Activated T-cell treated with anti-CD3 and anti-CD28 coated beads for 1 hour (primary cell): ENCODE data around the gene NFIX.
"Not testable (repeated sequence)": the region's sequence is repeated elsewhere in the genome, so short reads cannot be mapped to it uniquely, and the experiment has no call there.

ENCODE experiments used
- DNase-seq: peaks from one replicate; pipeline ENCODE4 v3.0.0-alpha.2; 2020; ENCODE audit warnings: low read depth

The NFIX gene

DNA sequence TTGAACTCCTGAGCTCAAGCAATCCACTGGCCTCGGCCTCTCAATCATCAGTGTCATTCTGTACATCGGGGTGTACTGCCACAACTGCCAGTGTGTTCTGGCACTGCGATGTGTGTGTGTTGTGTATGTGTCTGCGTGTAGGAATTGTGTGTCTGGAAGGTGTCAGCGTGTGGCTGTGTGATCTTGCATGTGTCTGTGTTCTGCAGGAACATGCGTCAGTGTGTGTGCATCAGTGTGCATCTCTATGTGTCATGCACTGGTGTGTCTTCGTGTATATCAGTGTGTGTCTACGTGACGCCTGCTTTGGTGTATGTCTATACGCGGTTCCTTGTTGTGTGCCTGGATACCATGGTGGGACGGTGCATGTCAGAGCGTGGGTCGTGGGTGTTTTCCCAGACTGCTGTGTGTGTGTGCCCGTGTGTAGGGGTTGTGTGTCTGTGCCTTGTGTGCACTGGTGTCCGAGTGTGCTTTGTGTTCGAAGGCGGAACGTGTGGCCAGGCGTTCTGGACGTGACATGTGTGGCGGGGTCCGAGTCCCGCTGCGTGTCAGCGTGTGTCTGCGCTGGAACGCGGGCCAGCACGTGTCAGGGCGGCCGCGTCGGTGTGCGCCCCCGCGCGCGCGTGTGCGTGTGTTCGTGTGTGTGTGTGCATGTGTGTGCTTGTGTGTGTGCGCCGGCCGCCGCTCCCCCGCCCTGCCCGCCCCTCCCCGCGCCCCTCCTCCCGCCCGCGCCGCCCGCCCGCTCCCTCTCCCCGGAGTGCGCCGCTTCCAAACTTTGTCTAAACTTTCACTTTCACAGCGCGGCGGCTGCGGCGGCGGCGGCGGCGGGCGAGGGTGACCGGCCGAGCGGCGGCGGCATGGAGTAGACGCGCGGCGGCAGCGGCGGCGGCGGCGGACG, at the start of gene NFIX:
NFIX (plus strand) TSS at position 775 of the 895 bp plus-strand sequence. CDS start 363 bp downstream, outside the sequence.
- DNase-seq, result peak; percentile 46

DNA sequence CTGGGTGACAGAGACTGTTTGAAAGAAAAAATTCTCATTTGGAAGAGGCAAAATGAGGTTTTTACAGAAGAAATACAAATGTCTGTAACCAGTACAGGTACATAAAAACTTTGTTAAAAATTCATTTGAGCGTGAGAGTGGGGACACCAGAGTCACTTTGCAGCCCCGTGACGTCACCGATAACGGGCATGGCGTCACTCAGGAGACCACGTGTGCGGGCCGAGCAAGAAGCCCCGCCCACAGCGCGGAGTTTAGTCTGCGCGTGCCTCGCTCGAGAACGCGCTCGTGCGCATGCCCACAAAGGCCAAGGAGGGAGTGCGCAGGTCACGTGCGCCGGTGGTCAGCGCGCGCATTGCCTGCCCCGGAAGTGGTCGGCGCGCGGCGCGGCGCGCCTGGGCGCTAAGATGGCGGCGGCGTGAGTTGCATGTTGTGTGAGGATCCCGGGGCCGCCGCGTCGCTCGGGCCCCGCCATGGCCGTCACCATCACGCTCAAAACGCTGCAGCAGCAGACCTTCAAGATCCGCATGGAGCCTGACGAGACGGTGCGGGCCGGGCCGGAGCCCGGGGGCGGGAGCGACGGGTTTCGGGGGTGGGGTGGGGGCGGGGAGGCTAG, 49.7 kb upstream of the NFIX start, which contains the start of gene RAD23A:
RAD23A (plus strand) TSS at position 384 of the 613 bp plus-strand sequence; CDS start at position 471, 87 bp downstream.
- DNase-seq, result peak; percentile 98

GRCh38 chr19:12946092-12946721, 49.1 kb upstream of the NFIX start:
- no peak for DNase-seq

DNA sequence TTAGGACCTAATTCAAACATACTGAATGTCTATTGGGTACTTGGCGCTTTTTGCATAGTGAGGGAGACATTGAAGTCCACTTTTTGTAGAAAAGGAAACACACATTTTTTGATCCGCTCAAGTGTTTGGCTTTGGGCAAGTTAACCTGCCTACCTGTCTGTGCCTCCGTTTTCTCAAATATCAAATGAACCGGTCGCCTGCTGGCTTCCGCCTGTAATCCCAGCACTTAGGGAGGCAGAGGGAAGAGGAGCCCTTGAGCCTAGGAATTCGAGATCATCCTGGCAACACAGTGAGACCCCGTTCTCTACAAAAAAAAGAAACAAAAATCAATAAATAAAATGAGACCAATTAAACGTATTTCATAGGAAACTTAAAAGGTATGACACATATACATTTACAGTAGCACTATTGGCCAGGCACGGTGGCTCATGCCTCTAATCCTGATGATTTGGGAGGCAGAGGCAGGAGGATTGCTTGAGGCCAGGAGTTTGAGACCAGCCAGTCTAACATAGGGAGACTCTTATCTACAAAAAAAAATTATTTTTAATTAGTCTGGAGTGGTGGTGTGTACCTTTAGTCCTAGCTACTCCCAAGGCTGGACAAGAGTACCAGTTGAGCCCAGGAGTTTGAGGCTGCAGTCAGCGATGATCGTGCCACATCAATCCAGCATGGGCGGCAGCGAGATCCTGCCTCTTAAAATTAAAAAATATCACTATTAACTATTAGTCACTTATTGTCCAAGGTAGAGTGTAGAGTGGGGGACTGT, 48.4 kb upstream of the NFIX start:
- DNase-seq, result no peak

- no peak for DNase-seq
Observed at GRCh38 chr19:12947702-12948611, 47.3 kb upstream of the NFIX start.

DNA sequence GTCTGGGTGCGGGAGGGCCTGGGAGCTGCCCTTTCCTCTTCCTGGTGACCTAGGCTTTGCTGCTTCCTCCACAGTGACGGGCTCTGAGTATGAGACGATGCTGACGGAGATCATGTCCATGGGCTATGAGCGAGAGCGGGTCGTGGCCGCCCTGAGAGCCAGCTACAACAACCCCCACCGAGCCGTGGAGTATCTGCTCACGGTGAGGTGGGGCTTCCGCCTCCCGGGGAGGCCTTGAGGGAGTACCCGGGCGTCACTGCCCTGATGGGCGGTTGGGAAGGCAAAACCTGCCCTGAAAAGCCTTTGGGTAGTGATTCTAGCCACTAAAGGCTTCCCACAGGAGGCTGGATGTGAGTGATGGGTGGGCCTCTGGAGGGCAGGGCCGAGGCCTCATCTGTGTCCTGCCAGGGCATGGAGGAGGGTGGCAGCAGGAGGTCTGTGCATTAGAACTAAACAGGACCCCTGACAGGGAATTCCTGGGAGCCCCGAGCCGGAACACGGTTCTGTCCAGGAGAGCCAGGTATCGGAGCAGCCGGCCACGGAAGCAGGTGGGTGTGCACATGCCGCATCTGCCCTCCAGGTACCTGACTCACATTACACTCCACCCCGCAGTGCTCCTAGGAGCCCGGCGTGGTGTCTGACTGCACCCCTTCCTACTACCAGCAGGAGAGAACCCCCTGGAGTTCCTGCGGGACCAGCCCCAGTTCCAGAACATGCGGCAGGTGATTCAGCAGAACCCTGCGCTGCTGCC, 46.5 kb upstream of the NFIX start:
- no peak for DNase-seq

- no peak for DNase-seq
Observed at GRCh38 chr19:12949363-12950283, 45.7 kb upstream of the NFIX start.

GRCh38 chr19:12952050-12952449, 43.2 kb upstream of the NFIX start:
- DNase-seq, result not testable (repeated sequence)

- DNase-seq, result no peak
Observed at GRCh38 chr19:12952488-12953137, 42.7 kb upstream of the NFIX start.

DNA sequence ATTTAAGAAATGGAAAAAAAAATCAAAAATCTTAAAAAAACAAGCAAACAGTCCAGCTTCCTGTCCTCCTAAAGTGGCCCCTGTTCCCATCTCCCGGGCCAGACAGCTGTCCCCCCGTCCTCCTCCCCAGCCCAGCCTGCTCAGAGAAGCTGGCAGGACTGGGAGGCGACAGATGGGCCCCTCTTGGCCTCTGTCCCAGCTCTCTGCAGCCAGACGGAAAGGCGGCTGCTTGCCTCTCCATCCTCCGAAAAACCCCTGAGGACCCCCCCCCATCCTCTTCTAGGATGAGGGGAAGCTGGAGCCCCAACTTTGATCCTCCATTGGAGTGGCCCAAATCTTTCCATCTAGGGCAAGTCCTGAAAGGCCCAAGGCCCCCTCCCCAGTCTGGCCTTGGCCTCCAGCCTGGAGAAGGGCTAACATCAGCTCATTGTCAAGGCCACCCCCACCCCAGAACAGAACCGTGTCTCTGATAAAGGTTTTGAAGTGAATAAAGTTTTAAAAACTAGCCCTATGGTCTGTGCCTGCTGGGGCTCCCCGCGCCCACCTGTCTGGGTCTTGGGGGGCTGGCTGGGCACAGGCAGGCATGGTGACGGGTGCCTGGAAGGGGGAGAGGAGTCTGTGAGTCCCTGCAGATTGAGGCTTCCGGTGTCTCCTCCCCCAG, 42.0 kb upstream of the NFIX start:
- DNase-seq, result no peak

DNA sequence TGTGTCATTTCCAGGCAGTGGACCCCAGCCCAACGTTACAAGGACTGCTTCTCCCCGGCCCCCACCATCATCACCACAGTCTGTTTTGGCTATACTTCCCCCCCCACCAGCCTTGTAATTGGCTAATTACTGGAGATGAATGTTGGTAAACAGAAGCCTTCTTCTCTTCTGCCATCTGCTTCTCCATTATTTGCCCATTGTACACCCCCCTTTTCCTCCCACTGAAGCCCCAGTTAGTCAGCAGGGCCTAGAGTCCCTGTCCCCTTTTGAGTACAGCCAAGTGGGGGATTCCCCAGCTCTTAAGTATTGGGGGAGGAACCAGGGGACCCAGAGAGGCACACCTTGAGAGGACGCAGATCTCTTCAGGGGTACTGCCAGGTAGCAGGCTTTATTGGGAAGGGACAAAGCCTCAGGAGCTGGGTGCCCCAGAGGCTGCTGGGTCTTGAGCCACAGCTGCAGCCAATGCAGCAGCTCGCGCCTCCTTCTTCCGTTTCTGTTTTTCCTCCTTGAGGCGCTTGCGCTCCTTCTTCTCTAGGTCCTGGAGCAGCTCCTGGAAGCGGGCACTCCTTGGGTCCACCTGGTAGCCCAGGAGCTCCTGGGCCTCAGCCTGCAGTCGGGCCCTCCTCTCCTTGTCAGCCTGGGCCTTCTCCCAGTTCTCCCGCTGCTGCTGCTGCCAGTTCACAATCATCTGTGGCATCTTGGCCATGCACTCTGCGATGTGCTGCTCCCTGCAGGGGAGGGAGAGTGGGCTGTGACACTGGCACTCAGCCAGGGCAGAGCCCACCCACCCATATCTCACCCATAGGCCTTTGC, 41.3 kb upstream of the NFIX start:
- DNase-seq, result no peak

- DNase-seq, result no peak
Observed at GRCh38 chr19:12954612-12954962, 40.7 kb upstream of the NFIX start.

GRCh38 chr19:12955575-12955974, 39.7 kb upstream of the NFIX start:
- DNase-seq, result not testable (repeated sequence)

DNA sequence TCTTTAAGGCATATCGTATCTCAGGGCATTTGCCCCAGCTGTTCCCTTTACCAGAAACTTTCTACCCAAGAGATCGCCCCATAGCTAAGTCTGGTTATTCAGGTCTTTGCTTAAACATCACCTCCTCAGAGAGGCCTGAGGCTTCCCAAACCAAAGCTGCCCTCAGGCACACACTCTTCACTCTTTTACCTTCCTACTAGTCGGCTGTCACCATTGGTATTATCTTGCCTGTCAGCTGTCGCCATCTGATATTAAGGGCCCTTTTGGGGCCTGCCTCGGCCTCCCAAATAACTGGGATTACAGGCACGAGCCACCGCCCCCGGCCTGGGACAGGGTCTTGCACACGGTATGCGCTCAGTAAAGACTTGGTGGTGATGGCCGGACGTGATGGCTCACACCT, 39.3 kb upstream of the NFIX start:
- no peak for DNase-seq

DNA sequence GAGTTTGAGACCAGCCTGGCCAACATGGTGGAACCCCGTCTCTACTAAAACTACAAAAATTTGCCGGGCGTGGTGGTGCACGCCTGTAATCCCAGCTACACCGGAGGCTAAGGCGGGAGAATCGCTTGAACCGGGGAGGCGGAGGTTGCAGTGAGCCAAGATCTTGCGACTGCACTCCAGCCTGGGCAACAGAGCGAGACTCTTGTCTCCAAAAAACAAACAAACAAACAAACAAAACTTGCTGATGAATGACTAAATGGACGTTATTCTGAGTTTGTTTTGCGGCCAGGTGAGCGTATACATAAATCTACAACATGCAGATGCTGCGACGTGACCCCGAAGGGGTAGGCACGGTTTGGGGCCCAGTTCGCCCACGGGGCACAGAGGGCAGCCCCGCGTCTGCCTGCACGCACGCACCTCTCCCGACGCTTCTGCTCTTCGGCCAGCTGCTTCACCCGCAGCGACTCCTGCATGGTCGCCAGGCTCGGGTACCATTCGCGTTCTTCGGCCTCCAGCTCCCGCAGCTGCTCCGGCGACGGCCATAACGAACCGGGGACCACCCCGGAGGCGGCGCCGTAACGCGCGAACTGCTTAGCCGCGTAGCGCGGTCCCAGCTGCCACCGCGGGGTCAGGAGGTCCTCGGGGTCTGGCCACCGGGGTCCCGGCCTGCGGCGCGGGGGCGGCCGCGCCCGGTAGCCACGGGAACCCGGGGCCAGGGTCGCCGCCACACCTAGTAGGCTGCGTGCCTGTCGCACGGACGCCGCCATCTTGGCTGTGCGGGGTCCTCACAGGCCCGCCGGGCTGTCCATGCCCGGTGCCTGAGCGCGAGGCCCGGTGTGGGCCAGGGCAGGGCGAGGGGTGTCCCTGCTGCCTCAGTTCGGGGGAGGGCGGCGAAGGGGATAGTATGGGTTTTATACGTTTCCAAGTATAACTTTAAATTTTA, 38.6 kb upstream of the NFIX start, which contains the start of gene GADD45GIP1:
GADD45GIP1 (minus strand) TSS at position 778 of the 943 bp plus-strand sequence; CDS start at position 767, 11 bp downstream.
- peak; percentile 75 for DNase-seq
